CD4-positive, alpha-beta T cell (primary cell): Measurements from ENCODE around the gene APEH. TPM values are rescaled to one million over a fixed set of nuclear protein-coding genes. Genes with fewer than 3 reads are reported as not detected.

Experiments
- ATAC-seq: fragments of 200-7000 bp; cut with Tn5 transposase; one replicate; pipeline ENCODE4 v1.10.0; 2022; ENCODE audit warnings: mild to moderate bottlenecking; ENCODE audit not compliant: poor library complexity
- CTCF ChIA-PET: fragments of 350-600 bp; sonication (Branson Sonifier 250); formaldehyde crosslinking; loops from one replicate; lab custom pipeline; 2021; ENCODE audit warnings: antibody characterized with exemption, inconsistent platforms; lab: Charles Lee
- POLR2A ChIA-PET: fragments of 350-600 bp; sonication (Branson Sonifier 250); formaldehyde crosslinking; loops from one replicate; lab custom pipeline; 2021; ENCODE audit warnings: antibody characterized with exemption, inconsistent platforms; lab: Charles Lee
- DNase-seq, 14 experiments: peaks; one replicate each; pipeline ENCODE4 v3.0.0-alpha.2; 2013 to 2020; ENCODE audit warnings: mixed read lengths in 2 of 14
- H3K27ac ChIP-seq, 2 donors: one replicate each; pipeline versions ENCODE4 v1.5.1 to v1.7.0; 2013; ENCODE audit warnings: low read length in 2 of 2, low read depth in 1 of 2, mild to moderate bottlenecking in 1 of 2
- H3K27me3 ChIP-seq, 2 experiments: 1 replicate in 1 of 2; 2 replicates in 1 of 2; pipeline versions ENCODE4 v1.6.1 to v1.7.0; 2013; ENCODE audit warnings: low read length in 2 of 2, control low read depth in 1 of 2, mild to moderate bottlenecking in 1 of 2, moderate library complexity in 1 of 2; ENCODE audit not compliant: insufficient read depth in 2 of 2, control insufficient read depth in 1 of 2
- H3K36me3 ChIP-seq: one replicate; pipeline ENCODE4 v1.6.1; 2013; ENCODE audit warnings: low read length, control low read depth; ENCODE audit not compliant: insufficient read depth
- H3K4me1 ChIP-seq: one replicate; pipeline ENCODE4 v1.6.1; 2013; ENCODE audit warnings: low read length, control low read depth; ENCODE audit not compliant: insufficient read depth
- H3K4me3 ChIP-seq: one replicate; pipeline ENCODE4 v1.5.1; 2013; ENCODE audit warnings: mild to moderate bottlenecking, low read length, moderate library complexity
- H3K9me3 ChIP-seq, 2 experiments: 1 replicate in 1 of 2; 2 replicates in 1 of 2; pipeline versions ENCODE4 v1.6.1 to v1.7.0; 2013; ENCODE audit warnings: low read length in 2 of 2, mild to moderate bottlenecking in 2 of 2, control low read depth in 1 of 2, moderate library complexity in 1 of 2; ENCODE audit not compliant: control insufficient read depth in 1 of 2, insufficient read depth in 1 of 2
- H3K27ac Mint-ChIP-seq: one replicate; pipeline ENCODE4 v1.8.0; 2020; ENCODE audit warnings: mixed read lengths
- H3K27me3 Mint-ChIP-seq: one replicate; pipeline ENCODE4 v1.8.0; 2021; ENCODE audit warnings: mixed read lengths
- H3K36me3 Mint-ChIP-seq: one replicate; pipeline ENCODE4 v1.8.0; 2021; ENCODE audit warnings: low read depth, mixed read lengths
- H3K4me1 Mint-ChIP-seq: one replicate; pipeline ENCODE4 v1.8.0; 2021; ENCODE audit warnings: low read depth, mixed read lengths
- H3K4me3 Mint-ChIP-seq: one replicate; pipeline ENCODE4 v1.8.0; 2020; ENCODE audit warnings: mild to moderate bottlenecking, mixed read lengths
- H3K9me3 Mint-ChIP-seq: one replicate; pipeline ENCODE4 v1.8.0; 2020; ENCODE audit warnings: mixed read lengths
- intact Hi-C, 2 experiments: fragments of 100-400 bp; cut with DNase I in 1 of 2; cut with micrococcal nuclease in 1 of 2; formaldehyde crosslinking; loops; one replicate each; pipeline versions ENCODE4 v1.15.1 to v1.9.0; 2023 to 2025; cut with DNase I, micrococcal nuclease
- total RNA-seq, 174 experiments: library from RNA in 2 of 174; stranded (reverse) in 2 of 174; gene quantifications; one replicate each; pipeline ENCODE4 v1.2.3 and lab custom pipeline; 2021 to 2026
- TF ChIP-seq, protein P1 (sequence below): fragments of 200-600 bp; IDR thresholded peaks from one replicate; pipeline ENCODE4 v1.8.0; 2022; ENCODE audit warnings: antibody characterized with exemption, mild to moderate bottlenecking

APEH gene
- total RNA-seq, 2 experiments from 2014 or later: 44.3 to 45.5 TPM

GRCh38 chr3:49654955-49655556 lies 19.1 kb upstream of the APEH start:
- DNase-seq (no peak), ATAC-seq (no peak)
- Mint-ChIP-seq H3K4me3 (no peak overlapping the region), H3K27me3 (peaks cover 5% of the 10 kb centered on the region), H3K36me3 (no peaks in the 10 kb centered on the region), H3K27ac (no peak overlapping the region), H3K9me3 (no peaks in the 10 kb centered on the region), H3K4me1 (no peaks in the 10 kb centered on the region)
- Histone ChIP-seq H3K4me1 (no peaks in the 10 kb centered on the region), H3K27me3 (peaks cover 0 to 7% of the 10 kb centered on the region in 2 experiments), H3K36me3 (no peaks in the 10 kb centered on the region), H3K4me3 (no peak overlapping the region), H3K27ac (no peak overlapping the region), H3K9me3 (no peaks in the 10 kb centered on the region)
- ChIA-PET CTCF (no interaction called here), POLR2A (no interaction called here)
- intact Hi-C loops: no loop called here
- TF ChIP-seq, protein P1, sequence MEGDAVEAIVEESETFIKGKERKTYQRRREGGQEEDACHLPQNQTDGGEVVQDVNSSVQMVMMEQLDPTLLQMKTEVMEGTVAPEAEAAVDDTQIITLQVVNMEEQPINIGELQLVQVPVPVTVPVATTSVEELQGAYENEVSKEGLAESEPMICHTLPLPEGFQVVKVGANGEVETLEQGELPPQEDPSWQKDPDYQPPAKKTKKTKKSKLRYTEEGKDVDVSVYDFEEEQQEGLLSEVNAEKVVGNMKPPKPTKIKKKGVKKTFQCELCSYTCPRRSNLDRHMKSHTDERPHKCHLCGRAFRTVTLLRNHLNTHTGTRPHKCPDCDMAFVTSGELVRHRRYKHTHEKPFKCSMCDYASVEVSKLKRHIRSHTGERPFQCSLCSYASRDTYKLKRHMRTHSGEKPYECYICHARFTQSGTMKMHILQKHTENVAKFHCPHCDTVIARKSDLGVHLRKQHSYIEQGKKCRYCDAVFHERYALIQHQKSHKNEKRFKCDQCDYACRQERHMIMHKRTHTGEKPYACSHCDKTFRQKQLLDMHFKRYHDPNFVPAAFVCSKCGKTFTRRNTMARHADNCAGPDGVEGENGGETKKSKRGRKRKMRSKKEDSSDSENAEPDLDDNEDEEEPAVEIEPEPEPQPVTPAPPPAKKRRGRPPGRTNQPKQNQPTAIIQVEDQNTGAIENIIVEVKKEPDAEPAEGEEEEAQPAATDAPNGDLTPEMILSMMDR: no peak

DNA sequence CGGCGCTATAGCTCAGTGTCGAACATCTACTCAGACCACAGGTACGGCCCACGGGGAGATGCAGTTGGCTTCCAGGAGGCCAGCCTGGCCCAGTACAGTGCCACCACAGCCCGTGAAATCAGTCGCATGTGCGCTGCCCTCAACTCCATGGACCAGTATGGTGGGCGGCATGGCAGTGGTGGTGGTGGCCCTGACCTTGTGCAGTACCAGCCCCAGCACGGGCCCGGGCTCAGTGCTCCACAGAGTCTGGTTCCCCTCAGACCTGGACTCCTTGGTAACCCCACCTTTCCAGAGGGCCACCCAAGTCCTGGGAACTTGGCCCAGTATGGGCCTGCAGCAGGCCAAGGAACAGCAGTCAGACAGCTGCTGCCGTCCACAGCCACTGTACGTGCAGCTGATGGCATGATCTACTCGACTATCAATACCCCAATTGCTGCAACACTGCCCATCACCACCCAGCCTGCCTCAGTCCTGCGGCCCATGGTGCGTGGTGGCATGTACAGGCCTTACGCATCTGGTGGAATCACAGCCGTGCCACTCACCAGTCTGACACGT lies 18.3 kb upstream of the APEH start:
- CTCF ChIA-PET: no interaction called here
- H3K4me3 Mint-ChIP-seq: no peak overlapping the region

GRCh38 chr3:49656541-49657112 lies 17.5 kb upstream of the APEH start:
- ATAC-seq: no peak
- H3K36me3 ChIP-seq: no peaks in the 10 kb centered on the region
- H3K4me3 ChIP-seq: no peak overlapping the region
- TF ChIP-seq, protein P1: no peak
- Mint-ChIP-seq H3K27ac (no peak overlapping the region), H3K27me3 (peaks cover 5% of the 10 kb centered on the region), H3K36me3 (no peaks in the 10 kb centered on the region), H3K4me3 (no peak overlapping the region), H3K9me3 (no peaks in the 10 kb centered on the region), H3K4me1 (no peaks in the 10 kb centered on the region)
- intact Hi-C loops: no loop called here
- H3K9me3 ChIP-seq: no peaks in the 10 kb centered on the region
- ChIA-PET CTCF (no interaction called here), POLR2A (no interaction called here)
- H3K4me1 ChIP-seq: no peaks in the 10 kb centered on the region
- no peak overlapping the region for H3K27ac ChIP-seq
- H3K27me3 ChIP-seq: peaks cover 0 to 7% of the 10 kb centered on the region in 2 experiments
- no peak for DNase-seq

More for the DNA sequence above, 18.3 kb upstream of the APEH start:
- Mint-ChIP-seq H3K27ac (no peak overlapping the region), H3K9me3 (no peaks in the 10 kb centered on the region), H3K4me1 (no peaks in the 10 kb centered on the region), H3K27me3 (peaks cover 5% of the 10 kb centered on the region), H3K36me3 (no peaks in the 10 kb centered on the region)
- intact Hi-C loops: no loop called here
- POLR2A ChIA-PET: no interaction called here
- Histone ChIP-seq H3K27me3 (peaks cover 0 to 7% of the 10 kb centered on the region in 2 experiments), H3K4me3 (no peak overlapping the region), H3K4me1 (no peaks in the 10 kb centered on the region), H3K27ac (no peak overlapping the region), H3K36me3 (no peaks in the 10 kb centered on the region), H3K9me3 (no peaks in the 10 kb centered on the region)
- DNase-seq (no peak), ATAC-seq (no peak)
- TF ChIP-seq, protein P1: no peak
